ENCODE measurements around the gene AFAP1L2. TPM values are rescaled to one million over a fixed set of nuclear protein-coding genes. Genes with fewer than 3 reads are reported as not detected.

Gene AFAP1L2
- total RNA-seq, 2 experiments from 2014 or later: 1.4 to 2.0 TPM

DNA sequence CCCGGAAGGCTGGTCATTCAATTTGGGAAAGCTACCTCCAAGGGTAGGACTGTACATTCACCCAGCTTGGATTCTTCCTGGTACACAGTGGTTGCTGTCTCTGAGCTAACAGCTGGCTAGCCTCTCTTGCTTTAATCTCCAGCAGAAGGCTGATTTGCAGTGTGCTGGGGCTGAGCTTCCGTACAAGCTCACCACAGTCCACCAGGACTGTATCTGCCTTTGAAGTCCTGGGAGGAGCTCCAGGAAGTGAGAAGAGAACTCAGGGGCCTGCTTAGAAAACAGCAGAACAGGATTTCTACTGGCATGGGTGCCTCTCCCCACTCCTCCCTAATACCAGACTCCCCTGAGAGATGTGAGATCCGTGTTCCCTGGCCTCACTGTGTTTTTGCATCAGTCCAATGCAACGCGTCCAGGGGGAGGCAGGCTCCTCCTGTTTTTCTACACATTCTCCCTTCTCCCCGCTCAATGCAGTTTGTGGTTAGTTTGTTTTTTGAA is 6.6 kb downstream of the AFAP1L2 start:
- ChIA-PET POLR2A (no interaction called here), CTCF (interaction anchor here (0.9 to 2.2 kb wide), 3 partner anchors 10 to 94 kb away, joined by 3 to 10 read pairs (median 10); no protein-coding TSS in a partner anchor)
- no peak for DNase-seq
- no peaks in the 10 kb centered on the region for H3K36me3 Mint-ChIP-seq (ENCODE audit: low read depth)
- H3K4me3 Mint-ChIP-seq: no peak overlapping the region
- H3K4me1 Mint-ChIP-seq: no peaks in the 10 kb centered on the region
- intact Hi-C loops (cut with DNase I, micrococcal nuclease): no loop called here
- H3K27ac Mint-ChIP-seq: no peak overlapping the region
- peaks cover 38% of the 10 kb centered on the region for H3K27me3 Mint-ChIP-seq
- no peaks in the 10 kb centered on the region for H3K9me3 Mint-ChIP-seq (ENCODE audit: low read depth)
- ATAC-seq: no peak

DNA sequence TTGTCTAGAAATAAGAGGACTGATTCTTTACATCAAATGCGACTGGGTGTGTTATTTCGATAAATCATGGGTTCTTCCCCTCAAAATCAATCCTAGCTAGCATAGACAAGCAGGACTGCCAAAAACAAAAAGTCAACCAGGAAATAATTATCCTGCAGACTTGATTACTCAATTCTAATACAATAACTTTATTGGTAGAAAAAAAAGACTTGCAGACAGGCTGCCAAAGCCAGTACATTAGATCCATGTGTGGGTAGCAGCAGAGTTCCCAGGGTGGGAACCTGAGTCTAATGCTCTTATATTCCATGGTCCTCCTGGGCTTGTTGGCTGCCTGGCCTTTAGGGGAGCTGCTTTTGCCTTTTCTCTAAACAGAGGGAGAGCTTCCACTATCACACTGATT is 7.8 kb downstream of the AFAP1L2 start:
- intact Hi-C loops (cut with DNase I, micrococcal nuclease): no loop called here
- peaks cover 30% of the 10 kb centered on the region for H3K27me3 Mint-ChIP-seq
- no peaks in the 10 kb centered on the region for H3K9me3 Mint-ChIP-seq (ENCODE audit: low read depth)
- no peaks in the 10 kb centered on the region for H3K36me3 Mint-ChIP-seq (ENCODE audit: low read depth)
- no peak overlapping the region for H3K4me3 Mint-ChIP-seq
- no peak overlapping the region for H3K27ac Mint-ChIP-seq
- DNase-seq: no peak
- ATAC-seq: no peak
- ChIA-PET CTCF (interaction anchor here (2.1 kb wide), 1 partner anchor 9 kb away, joined by 10 read pairs; no protein-coding TSS in a partner anchor), POLR2A (no interaction called here)
- H3K4me1 Mint-ChIP-seq: no peaks in the 10 kb centered on the region

DNA sequence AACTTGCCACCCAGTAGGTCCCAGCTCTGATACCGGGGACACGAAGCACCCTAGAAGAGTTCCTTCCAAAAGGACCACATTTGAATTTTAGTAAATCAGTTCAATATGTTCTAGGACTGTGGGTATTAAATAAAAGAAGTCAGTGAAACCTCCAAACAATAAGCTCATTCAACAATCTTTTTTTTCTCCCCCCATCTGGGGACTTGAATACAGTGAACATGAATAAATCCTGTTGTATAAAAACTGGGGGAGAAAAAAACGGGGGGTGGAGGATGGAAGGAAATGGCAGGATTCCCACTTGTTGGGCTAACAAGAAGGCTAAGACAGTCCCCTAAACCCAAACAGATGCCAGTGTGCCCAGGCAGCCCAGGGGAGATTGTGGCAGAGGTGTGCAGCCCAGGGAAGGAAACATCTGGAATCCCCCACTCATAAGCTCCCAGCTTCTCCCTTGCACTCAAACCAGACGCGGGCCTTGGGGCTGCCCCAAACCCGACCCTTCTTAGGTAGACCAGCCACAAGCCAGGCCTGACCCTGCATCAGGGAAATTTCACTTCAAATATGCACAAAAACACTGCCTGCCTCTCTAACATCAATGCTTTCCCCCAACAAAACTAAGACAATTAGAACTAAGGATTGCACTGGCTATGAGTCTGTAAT is 8.8 kb downstream of the AFAP1L2 start:
- Mint-ChIP-seq H3K36me3 (ENCODE audit: low read depth) (no peaks in the 10 kb centered on the region), H3K9me3 (ENCODE audit: low read depth) (no peaks in the 10 kb centered on the region), H3K27ac (no peak overlapping the region), H3K4me3 (no peak overlapping the region), H3K4me1 (no peaks in the 10 kb centered on the region), H3K27me3 (peaks cover 26% of the 10 kb centered on the region)
- ChIA-PET POLR2A (interaction anchor here (0.7 kb wide), 1 partner anchor 222 kb away, joined by 3 read pairs; the partner anchor contains the start of gene CCDC186), CTCF (interaction anchor here (1.0 to 1.3 kb wide), 2 partner anchors 17 to 91 kb away, joined by 3 read pairs; no protein-coding TSS in a partner anchor)
- intact Hi-C loops (cut with DNase I, micrococcal nuclease): no loop called here
- ATAC-seq (no peak), DNase-seq (no peak)

DNA sequence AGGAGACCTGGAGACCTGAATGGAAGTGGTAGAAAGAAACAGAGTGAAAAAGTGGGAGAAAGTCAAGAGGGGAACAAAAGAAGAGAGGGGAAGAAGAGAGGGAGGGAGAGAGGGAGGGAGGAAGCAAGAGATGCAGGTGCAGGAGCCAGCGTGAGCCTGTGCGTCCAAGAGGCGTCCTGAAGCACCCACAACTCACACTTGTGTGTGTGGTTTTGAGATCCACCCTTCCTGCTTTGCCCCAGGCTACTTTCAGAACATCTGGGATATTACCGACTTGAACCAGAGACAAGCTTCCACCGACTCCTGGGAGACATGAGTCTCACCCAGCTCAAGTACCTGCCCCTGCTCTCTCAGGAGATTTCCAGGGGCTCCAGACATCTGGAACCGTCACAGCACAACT is 9.8 kb downstream of the AFAP1L2 start:
- H3K36me3 Mint-ChIP-seq (ENCODE audit: low read depth): no peaks in the 10 kb centered on the region
- H3K27me3 Mint-ChIP-seq: peaks cover 21% of the 10 kb centered on the region
- ATAC-seq: no peak
- H3K4me1 Mint-ChIP-seq: no peaks in the 10 kb centered on the region
- no peak overlapping the region for H3K4me3 Mint-ChIP-seq
- CTCF ChIA-PET: interaction anchor here (1.3 kb wide), 1 partner anchor 90 kb away, joined by 3 read pairs; no protein-coding TSS in a partner anchor
- H3K27ac Mint-ChIP-seq: no peak overlapping the region
- no peaks in the 10 kb centered on the region for H3K9me3 Mint-ChIP-seq (ENCODE audit: low read depth)
- intact Hi-C loops (cut with DNase I, micrococcal nuclease): no loop called here
- no peak for DNase-seq
- POLR2A ChIA-PET: no interaction called here

DNA sequence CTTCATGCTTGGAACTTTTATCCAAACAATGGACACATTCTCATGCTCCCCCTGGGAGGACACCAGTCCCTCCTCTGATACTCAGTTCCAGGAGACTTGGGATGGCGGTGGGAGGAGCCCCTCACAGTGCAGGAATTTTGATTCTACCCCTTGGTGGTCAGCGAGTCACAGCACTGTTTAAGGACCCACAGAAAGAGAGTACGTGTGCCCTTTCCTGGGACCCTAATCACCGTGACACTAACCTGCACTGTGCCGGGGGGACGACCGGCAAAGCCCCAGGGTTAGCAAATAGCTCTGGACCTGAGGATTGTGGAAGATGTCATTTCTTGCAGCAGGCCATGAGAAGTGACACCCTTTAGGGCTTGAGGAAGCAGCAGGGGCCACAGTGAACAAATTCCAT is 10.4 kb downstream of the AFAP1L2 start:
- POLR2A ChIA-PET: no interaction called here
- H3K36me3 Mint-ChIP-seq (ENCODE audit: low read depth): no peaks in the 10 kb centered on the region
- DNase-seq (no peak), ATAC-seq (no peak)
- H3K4me3 Mint-ChIP-seq: no peak overlapping the region
- H3K9me3 Mint-ChIP-seq (ENCODE audit: low read depth): no peaks in the 10 kb centered on the region
- CTCF ChIA-PET: no interaction called here
- peaks cover 16% of the 10 kb centered on the region for H3K27me3 Mint-ChIP-seq
- H3K4me1 Mint-ChIP-seq: no peaks in the 10 kb centered on the region
- no peak overlapping the region for H3K27ac Mint-ChIP-seq
- intact Hi-C loops (cut with DNase I, micrococcal nuclease): no loop called here

DNA sequence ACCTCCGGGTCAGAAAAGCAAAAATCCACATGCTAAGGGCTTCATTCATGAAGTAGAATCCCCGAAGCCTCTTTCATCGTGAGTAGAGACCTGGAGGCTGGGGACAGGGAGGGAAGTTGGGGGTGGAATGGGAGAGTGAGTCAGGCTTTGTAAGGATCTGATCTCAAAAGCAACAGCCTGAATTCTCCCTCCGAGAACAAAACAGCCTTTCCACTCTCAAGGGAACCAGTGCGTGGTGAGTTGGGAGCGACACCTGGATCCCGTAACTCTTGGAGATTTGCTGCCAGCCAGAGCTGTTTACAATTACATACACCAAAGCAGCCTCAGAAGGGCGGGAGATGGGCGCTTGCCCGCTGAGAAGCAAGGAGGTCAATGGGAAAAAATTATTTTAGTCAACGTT is 10.8 kb downstream of the AFAP1L2 start:
- no peak overlapping the region for H3K27ac Mint-ChIP-seq
- intact Hi-C loops (cut with DNase I, micrococcal nuclease): no loop called here
- no peaks in the 10 kb centered on the region for H3K9me3 Mint-ChIP-seq (ENCODE audit: low read depth)
- peaks cover 17% of the 10 kb centered on the region for H3K27me3 Mint-ChIP-seq
- no peaks in the 10 kb centered on the region for H3K36me3 Mint-ChIP-seq (ENCODE audit: low read depth)
- ChIA-PET CTCF (no interaction called here), POLR2A (no interaction called here)
- no peak overlapping the region for H3K4me3 Mint-ChIP-seq
- peaks cover 3% of the 10 kb centered on the region for H3K4me1 Mint-ChIP-seq
- no peak for DNase-seq
- no peak for ATAC-seq

DNA sequence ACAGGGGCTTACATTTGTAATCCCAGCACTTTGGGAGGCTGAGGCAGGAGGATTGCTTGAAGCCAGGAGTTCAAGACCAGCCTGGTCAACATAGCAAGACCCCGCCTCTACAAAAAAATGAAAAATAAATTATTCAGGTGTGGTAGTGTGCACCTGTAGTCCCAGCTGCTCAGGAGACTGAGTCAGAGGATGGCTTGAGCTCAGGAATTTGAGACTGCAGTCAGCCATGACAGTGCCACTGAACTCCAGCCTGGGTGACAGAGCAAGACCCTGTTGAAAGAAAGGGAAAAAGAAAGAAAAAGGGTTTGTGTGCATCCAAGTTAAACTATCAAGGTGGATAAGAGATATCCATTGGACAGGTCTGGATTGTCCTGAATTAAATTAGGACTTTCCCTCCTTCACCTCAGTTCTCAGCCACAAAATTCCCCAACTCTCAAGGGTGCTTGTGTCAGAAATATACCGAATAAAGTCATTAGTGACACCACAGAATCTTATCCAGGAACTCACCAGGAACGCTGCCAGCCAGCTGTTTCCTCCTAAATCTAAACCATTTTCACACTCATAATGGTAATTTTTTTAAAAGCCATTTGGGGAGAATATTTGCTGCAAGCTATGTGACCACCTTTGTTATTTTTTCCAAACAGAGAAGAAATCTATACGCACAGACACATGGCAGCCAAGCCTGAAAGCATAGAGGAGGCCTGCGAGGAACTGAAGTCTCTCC is 12.0 kb downstream of the AFAP1L2 start:
- Mint-ChIP-seq H3K27ac (no peak overlapping the region), H3K9me3 (ENCODE audit: low read depth) (no peaks in the 10 kb centered on the region), H3K27me3 (peaks cover 17% of the 10 kb centered on the region), H3K36me3 (ENCODE audit: low read depth) (no peaks in the 10 kb centered on the region), H3K4me1 (peaks cover 9% of the 10 kb centered on the region), H3K4me3 (no peak overlapping the region)
- ATAC-seq: no peak
- DNase-seq: no peak
- ChIA-PET POLR2A (no interaction called here), CTCF (interaction anchor here (0.6 kb wide), 1 partner anchor 11 kb away, joined by 3 read pairs; no protein-coding TSS in a partner anchor)
- intact Hi-C loops (cut with DNase I, micrococcal nuclease): no loop called here

DNA sequence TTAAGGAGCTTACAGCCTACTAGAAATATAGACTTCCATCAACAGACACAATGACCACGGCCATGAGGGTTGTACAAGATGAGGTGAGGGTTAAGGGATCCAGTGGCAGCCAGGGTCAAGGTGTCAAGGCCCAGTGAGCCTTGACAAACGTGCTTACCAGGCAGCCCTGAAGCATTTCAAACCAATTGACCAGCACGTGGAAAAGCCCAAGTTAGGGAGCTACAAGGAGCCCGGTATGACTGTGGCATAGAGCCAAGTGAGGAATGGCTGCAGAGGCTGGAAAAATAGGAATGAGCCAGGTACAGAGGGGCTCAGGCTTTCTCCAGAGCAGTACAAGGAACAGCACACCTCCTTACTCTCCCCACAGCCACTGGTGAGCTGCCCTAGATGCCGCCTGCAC is 12.7 kb downstream of the AFAP1L2 start:
- Mint-ChIP-seq H3K27me3 (peaks cover 12% of the 10 kb centered on the region), H3K27ac (no peak overlapping the region), H3K4me1 (peaks cover 9% of the 10 kb centered on the region), H3K36me3 (ENCODE audit: low read depth) (no peaks in the 10 kb centered on the region), H3K4me3 (no peak overlapping the region), H3K9me3 (ENCODE audit: low read depth) (no peaks in the 10 kb centered on the region)
- ChIA-PET POLR2A (no interaction called here), CTCF (interaction anchor here (0.6 kb wide), 1 partner anchor 11 kb away, joined by 3 read pairs; no protein-coding TSS in a partner anchor)
- ATAC-seq (no peak), DNase-seq (no peak)
- intact Hi-C loops (cut with DNase I, micrococcal nuclease): no loop called here

DNA sequence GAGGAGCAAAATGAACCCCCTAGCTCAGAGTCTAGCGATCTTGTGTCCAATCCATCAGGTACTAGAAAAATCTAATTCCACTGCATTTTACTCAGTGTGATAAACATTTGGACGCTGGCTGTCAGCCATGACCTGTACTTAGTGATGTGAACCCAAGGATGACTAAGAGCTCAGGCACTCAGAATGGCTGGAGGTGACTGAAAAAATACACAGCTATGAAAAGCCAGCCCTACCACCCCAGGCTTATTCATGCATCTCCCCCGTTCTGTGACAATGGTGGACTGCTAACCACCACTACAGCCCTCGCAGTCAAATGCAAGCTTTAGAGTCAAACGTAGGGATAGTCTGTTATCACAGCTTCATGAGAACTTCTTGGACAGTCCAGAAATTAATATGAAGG is 14.9 kb downstream of the AFAP1L2 start:
- ChIA-PET POLR2A (no interaction called here), CTCF (interaction anchor here (0.6 to 1.4 kb wide), 4 partner anchors 14 to 88 kb away, joined by 3 to 4 read pairs (median 3); no protein-coding TSS in a partner anchor)
- Mint-ChIP-seq H3K36me3 (ENCODE audit: low read depth) (no peaks in the 10 kb centered on the region), H3K9me3 (ENCODE audit: low read depth) (no peaks in the 10 kb centered on the region), H3K27me3 (peaks cover 12% of the 10 kb centered on the region), H3K27ac (no peak overlapping the region), H3K4me1 (peaks cover 9% of the 10 kb centered on the region), H3K4me3 (no peak overlapping the region)
- ATAC-seq: no peak
- no peak for DNase-seq
- intact Hi-C loops (cut with DNase I, micrococcal nuclease): no loop called here

DNA sequence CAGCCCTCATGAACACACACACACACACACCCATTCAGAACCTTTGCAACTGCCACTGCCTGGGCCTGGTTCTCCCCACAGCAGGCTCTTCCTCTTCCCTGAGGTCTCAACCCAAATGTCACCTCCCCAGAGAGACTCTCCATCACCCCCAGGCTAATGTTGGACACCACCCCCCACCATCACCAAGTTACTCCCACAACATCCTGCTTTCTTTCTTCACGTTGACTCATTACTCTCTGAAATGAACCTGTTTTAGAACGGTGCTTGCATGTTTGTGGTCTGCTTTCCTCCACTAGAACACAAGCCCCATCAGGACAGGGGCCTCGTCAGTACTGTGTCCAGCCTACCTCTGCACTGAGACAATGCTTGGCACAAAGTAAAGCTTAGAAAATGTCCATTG is 16.0 kb downstream of the AFAP1L2 start:
- intact Hi-C loops (cut with DNase I, micrococcal nuclease): no loop called here
- peak; percentile 88 for ATAC-seq
- H3K4me3 Mint-ChIP-seq: no peak overlapping the region
- ChIA-PET POLR2A (no interaction called here), CTCF (interaction anchor here (0.8 to 2.0 kb wide), 4 partner anchors 9 to 84 kb away, joined by 3 to 10 read pairs (median 4); no protein-coding TSS in a partner anchor)
- peaks cover 8% of the 10 kb centered on the region for H3K27me3 Mint-ChIP-seq
- H3K4me1 Mint-ChIP-seq: peaks cover 9% of the 10 kb centered on the region
- no peaks in the 10 kb centered on the region for H3K36me3 Mint-ChIP-seq (ENCODE audit: low read depth)
- peak overlapping the region; percentile 58 for H3K27ac Mint-ChIP-seq
- H3K9me3 Mint-ChIP-seq (ENCODE audit: low read depth): no peaks in the 10 kb centered on the region
- peak; percentile 29 for DNase-seq

DNA sequence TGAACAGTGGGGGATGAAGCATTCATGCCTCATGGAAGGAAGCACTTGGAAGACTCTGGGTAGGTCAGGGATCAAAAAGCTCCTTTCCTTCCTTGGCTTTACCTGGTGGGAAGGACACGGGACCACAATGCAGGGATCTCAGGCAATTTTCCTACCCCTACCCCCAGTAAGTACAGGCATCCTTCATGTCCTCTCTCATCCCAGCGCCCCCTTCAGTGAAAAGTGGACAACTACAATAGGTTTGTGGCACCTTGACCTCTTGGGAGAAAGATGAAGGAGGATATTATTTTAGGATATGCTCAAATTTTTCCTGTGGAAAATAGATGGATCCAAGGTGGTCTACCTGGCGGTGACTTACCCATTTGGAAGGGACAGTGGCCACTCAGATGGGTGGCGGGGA is 16.5 kb downstream of the AFAP1L2 start:
- Mint-ChIP-seq H3K4me3 (no peak overlapping the region), H3K27ac (no peak overlapping the region), H3K4me1 (peaks cover 9% of the 10 kb centered on the region), H3K36me3 (ENCODE audit: low read depth) (no peaks in the 10 kb centered on the region), H3K9me3 (ENCODE audit: low read depth) (no peaks in the 10 kb centered on the region), H3K27me3 (peaks cover 8% of the 10 kb centered on the region)
- ATAC-seq (no peak), DNase-seq (no peak)
- intact Hi-C loops (cut with DNase I, micrococcal nuclease): no loop called here
- ChIA-PET CTCF (interaction anchor here (0.9 to 2.0 kb wide), 4 partner anchors 10 to 84 kb away, joined by 3 to 10 read pairs (median 4); no protein-coding TSS in a partner anchor), POLR2A (no interaction called here)

DNA sequence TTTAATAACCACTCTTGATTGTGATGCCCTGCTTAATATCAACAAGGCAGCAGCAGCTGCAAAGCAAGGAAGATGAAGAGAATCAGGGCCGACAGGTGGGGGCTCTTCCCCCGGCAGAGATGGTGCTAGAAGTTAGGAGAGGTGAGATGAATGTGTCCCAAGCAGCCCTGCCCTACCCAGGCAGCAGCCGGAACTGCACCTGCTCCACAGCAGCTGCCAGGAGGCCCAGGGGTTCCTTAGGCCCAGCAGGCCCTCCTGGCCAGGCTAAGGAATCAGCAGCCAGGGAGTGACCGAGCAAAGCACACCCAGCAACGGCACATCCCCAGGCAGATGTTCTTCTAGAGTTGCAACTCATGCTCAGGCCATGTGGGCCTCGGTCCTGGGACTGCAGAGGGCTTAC is 17.9 kb downstream of the AFAP1L2 start:
- Mint-ChIP-seq H3K36me3 (ENCODE audit: low read depth) (no peaks in the 10 kb centered on the region), H3K27me3 (peaks cover 11% of the 10 kb centered on the region), H3K4me3 (no peak overlapping the region), H3K9me3 (ENCODE audit: low read depth) (no peaks in the 10 kb centered on the region), H3K27ac (no peak overlapping the region), H3K4me1 (peaks cover 9% of the 10 kb centered on the region)
- ChIA-PET CTCF (interaction anchor here (1.0 kb wide), 1 partner anchor 48 kb away, joined by 3 read pairs; no protein-coding TSS in a partner anchor), POLR2A (no interaction called here)
- no peak for ATAC-seq
- DNase-seq: no peak
- intact Hi-C loops (cut with DNase I, micrococcal nuclease): no loop called here
